CD14-positive monocyte (primary cell): ENCODE data around the gene MYL6. TPM values are rescaled to one million over a fixed set of nuclear protein-coding genes. Genes with fewer than 3 reads are reported as not detected.
A peak's percentile ranks its signal among the peaks of the same experiment; 100 is the strongest.

ENCODE experiments used
- DNase-seq, 3 donors: peaks; one replicate each; pipeline ENCODE4 v3.0.0-alpha.2; 2011 to 2022
- H2AFZ ChIP-seq: 2 replicates; pipeline ENCODE4 v1.6.0; 2012; ENCODE audit warnings: mild to moderate bottlenecking, low read depth, low read length, inconsistent platforms; ENCODE audit not compliant: insufficient read depth, poor library complexity, severe bottlenecking
- H3K27ac ChIP-seq, 2 donors: 1 replicate in 1 of 2; 2 replicates in 1 of 2; pipeline ENCODE4 v1.5.1; 2012 to 2013; ENCODE audit warnings: low read length in 2 of 2, control low read depth in 1 of 2, inconsistent platforms in 1 of 2, low read depth in 1 of 2, mild to moderate bottlenecking in 1 of 2
- H3K27me3 ChIP-seq, 2 donors: one replicate each; pipeline versions ENCODE4 v1.6.0 to v1.6.1; 2011 to 2013; ENCODE audit warnings: low read length in 2 of 2; ENCODE audit not compliant: control insufficient read depth in 2 of 2, insufficient read depth in 2 of 2
- H3K36me3 ChIP-seq, 2 donors: replicated peaks in 1 of 2; 1 replicate in 1 of 2; 2 replicates in 1 of 2; pipeline versions ENCODE4 v1.5.1 to v1.6.1; 2012 to 2013; ENCODE audit warnings: low read length in 2 of 2, control low read depth in 1 of 2, inconsistent platforms in 1 of 2, mild to moderate bottlenecking in 1 of 2; ENCODE audit not compliant: insufficient read depth in 2 of 2, control insufficient read depth in 1 of 2
- H3K4me1 ChIP-seq, 2 donors: 1 replicate in 1 of 2; 2 replicates in 1 of 2; pipeline versions ENCODE4 v1.5.1 to v1.6.1; 2012 to 2013; ENCODE audit warnings: low read length in 2 of 2, control low read depth in 1 of 2, inconsistent platforms in 1 of 2, mild to moderate bottlenecking in 1 of 2, moderate library complexity in 1 of 2; ENCODE audit not compliant: insufficient read depth in 2 of 2, control insufficient read depth in 1 of 2
- H3K4me2 ChIP-seq: replicated peaks from 2 replicates; pipeline ENCODE3; 2012; ENCODE audit warnings: low read length, moderate library complexity, mild to moderate bottlenecking; ENCODE audit not compliant: poor library complexity, severe bottlenecking; ENCODE audit errors: extremely low read depth
- H3K4me3 ChIP-seq, 3 experiments: fragments of 200-600 bp in 1 of 3; sonication (generic) in 1 of 3; replicated peaks in 1 of 3; 1 replicate in 2 of 3; 2 replicates in 1 of 3; pipeline ENCODE4 v1.5.1; 2011 to 2013; ENCODE audit warnings: low read length in 3 of 3, mild to moderate bottlenecking in 3 of 3, control low read depth in 2 of 3, low read depth in 2 of 3, inconsistent platforms in 1 of 3, moderate library complexity in 1 of 3
- H3K79me2 ChIP-seq: 2 replicates; pipeline ENCODE4 v1.6.0; 2012; ENCODE audit warnings: mild to moderate bottlenecking, control low read depth, inconsistent platforms, low read length, moderate library complexity; ENCODE audit not compliant: insufficient read depth
- H3K9ac ChIP-seq: 2 replicates; pipeline ENCODE4 v1.6.0; 2017; ENCODE audit warnings: low read length, mild to moderate bottlenecking; ENCODE audit not compliant: insufficient read depth, poor library complexity, severe bottlenecking
- H3K9me3 ChIP-seq, 2 donors: replicated peaks in 1 of 2; 1 replicate in 1 of 2; 2 replicates in 1 of 2; pipeline versions ENCODE4 v1.5.1 to v1.6.1; 2012 to 2013; ENCODE audit warnings: low read length in 2 of 2, control low read depth in 1 of 2; ENCODE audit not compliant: control insufficient read depth in 1 of 2, insufficient read depth in 1 of 2
- H4K20me1 ChIP-seq: 2 replicates; pipeline ENCODE4 v1.6.0; 2012; ENCODE audit warnings: mild to moderate bottlenecking, low read length, control low read depth, moderate library complexity; ENCODE audit not compliant: insufficient read depth
- H3K27ac Mint-ChIP-seq, 7 donors: one replicate each; pipeline ENCODE4 v1.8.0; 2020; ENCODE audit warnings: mild to moderate bottlenecking in 7 of 7, mixed read lengths in 7 of 7, moderate library complexity in 6 of 7, inconsistent platforms in 2 of 7
- H3K27me3 Mint-ChIP-seq, 3 donors: one replicate each; pipeline ENCODE4 v1.8.0; 2021 to 2022; ENCODE audit warnings: low read depth in 3 of 3, mild to moderate bottlenecking in 3 of 3, mixed read lengths in 3 of 3, moderate library complexity in 3 of 3, inconsistent platforms in 1 of 3
- H3K36me3 Mint-ChIP-seq, 2 donors: one replicate each; pipeline ENCODE4 v1.8.0; 2020; ENCODE audit warnings: mixed read lengths in 2 of 2, inconsistent platforms in 1 of 2, mild to moderate bottlenecking in 1 of 2
- H3K4me1 Mint-ChIP-seq: one replicate; pipeline ENCODE4 v1.8.0; 2020; ENCODE audit warnings: mild to moderate bottlenecking, mixed read lengths
- H3K4me3 Mint-ChIP-seq, 2 donors: one replicate each; pipeline ENCODE4 v1.8.0; 2020; ENCODE audit warnings: mild to moderate bottlenecking in 2 of 2, mixed read lengths in 2 of 2, moderate library complexity in 1 of 2
- H3K9me3 Mint-ChIP-seq, 7 donors: one replicate each; pipeline ENCODE4 v1.8.0; 2020 to 2022; ENCODE audit warnings: mixed read lengths in 7 of 7, mild to moderate bottlenecking in 6 of 7, moderate library complexity in 6 of 7, inconsistent platforms in 2 of 7
- WGBS: methylation state at CpG from one replicate; pipeline ENCODE4 v1.1.5; 2013; ENCODE audit warnings: missing lambda C conversion rate; ENCODE audit not compliant: insufficient coverage; 5-methylcytosine and 5-hydroxymethylcytosine counted together
- intact Hi-C, 2 donors: fragments of 100-400 bp; cut with micrococcal nuclease; formaldehyde crosslinking; loops; one replicate each; pipeline versions ENCODE4 v1.15.0 to v1.15.1; 2023
- polyA plus RNA-seq, 3 donors: library from polyadenylated mRNA; depleted of rRNA in 1 of 3; unstranded in 2 of 3; stranded (reverse) in 1 of 3; fragments of 300-500 nt in 2 of 3; fragments of >200 nt in 1 of 3; fragmentation: Illumina TruSeq in 2 of 3; gene quantifications; 1 replicate in 2 of 3; 2 replicates in 1 of 3; pipeline ENCODE4 v1.2.3, GENCODE V29; 2012 to 2021
- TF ChIP-seq, protein P1 (sequence below): fragments of 200-600 bp; IDR thresholded peaks from one replicate; pipeline ENCODE4 v1.8.0; 2022; ENCODE audit warnings: antibody characterized with exemption, mild to moderate bottlenecking

MYL6 gene
- polyA plus RNA-seq, 3 donors = 1,962 to 3,939 (median 3,189) TPM

DNA sequence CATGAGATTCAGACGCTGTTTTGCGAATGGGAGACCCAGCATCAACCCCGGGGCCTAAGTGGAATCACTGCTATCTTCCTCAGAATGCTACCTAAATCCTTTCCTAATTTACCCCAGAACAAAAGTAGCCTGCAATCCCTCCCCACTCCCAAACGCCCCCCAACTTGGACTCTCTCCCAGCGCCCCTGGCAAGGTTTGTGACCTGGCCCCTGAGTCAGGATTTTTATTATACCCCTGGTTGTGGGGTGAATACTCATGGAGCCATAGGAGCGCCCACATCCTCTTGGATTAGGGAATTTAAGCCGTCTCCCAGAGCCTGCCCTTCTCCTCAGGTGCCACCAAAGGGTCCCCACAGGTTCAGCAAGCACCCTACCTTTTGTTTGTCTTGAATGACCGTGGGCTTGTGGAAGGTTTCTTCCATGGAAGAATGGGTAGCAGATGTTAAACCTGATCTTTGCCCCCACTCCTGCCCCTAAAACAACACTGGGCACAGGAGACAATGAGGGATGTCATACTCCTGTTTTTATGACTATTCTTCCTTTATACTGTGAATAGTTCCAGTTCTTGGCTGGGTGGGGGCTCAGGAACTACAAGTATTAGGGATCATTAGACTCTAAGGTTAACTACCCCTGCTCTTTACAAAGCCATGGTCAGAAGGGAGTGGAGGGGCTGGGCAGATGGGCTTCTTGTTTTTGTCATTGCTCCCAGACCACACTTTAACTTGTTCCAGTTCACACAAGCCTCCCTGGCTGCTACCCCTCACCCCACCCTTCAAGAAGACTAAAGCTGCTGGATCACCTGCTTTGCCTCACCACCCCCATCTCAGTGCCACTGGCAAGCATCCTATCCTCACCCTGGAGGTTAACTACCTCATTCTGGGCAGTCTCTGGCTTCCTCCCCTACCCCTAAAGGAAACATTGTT is 5.1 kb upstream of the MYL6 start:
- H3K4me1 Mint-ChIP-seq = peaks cover 37% of the 10 kb centered on the region
- intact Hi-C loops = loop anchor here in 1 of 2 donors (5.0 kb wide), 1 partner anchor 36 kb away; the partner anchor contains the start of genes RPL41 and ZC3H10

DNA sequence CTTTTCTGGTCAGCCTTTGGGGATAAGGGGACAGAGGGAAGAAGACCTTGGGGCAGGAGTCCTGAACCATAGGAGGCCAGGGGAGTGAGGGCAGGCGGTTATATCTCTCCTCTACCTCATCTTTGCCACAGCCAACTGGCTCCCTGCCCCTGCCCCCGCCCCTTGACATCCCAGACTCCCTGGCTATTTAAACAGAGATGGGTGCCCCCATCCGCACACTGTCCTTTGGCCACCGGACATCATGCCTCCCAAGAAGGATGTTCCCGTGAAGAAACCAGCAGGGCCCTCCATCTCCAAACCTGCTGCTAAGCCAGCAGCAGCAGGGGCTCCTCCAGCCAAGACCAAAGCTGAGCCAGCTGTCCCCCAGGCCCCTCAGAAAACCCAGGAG is 4.5 kb upstream of the MYL6 start:
- H3K4me1 Mint-ChIP-seq = peaks cover 37% of the 10 kb centered on the region
- intact Hi-C loops = loop anchor here in 1 of 2 donors (5.0 kb wide), 1 partner anchor 36 kb away; the partner anchor contains the start of genes RPL41 and ZC3H10
- no peak overlapping the region for H3K4me2 ChIP-seq
- H3K36me3 ChIP-seq = no peaks in the 10 kb centered on the region
- H2AFZ ChIP-seq = no peak overlapping the region
- no peaks in the 10 kb centered on the region for H3K9me3 Mint-ChIP-seq
- H3K27me3 Mint-ChIP-seq = peaks cover 0 to 3% (median 2%) of the 10 kb centered on the region in 3 donors
- peaks cover 37 to 44% of the 10 kb centered on the region in 2 donors for H3K4me1 ChIP-seq
- 92% methylated on average over 4 of the region's 5 CpGs for WGBS
- peaks cover 7 to 10% of the 10 kb centered on the region in 2 donors for H3K36me3 Mint-ChIP-seq
- no peaks in the 10 kb centered on the region for H3K9me3 ChIP-seq
- peaks cover 16% of the 10 kb centered on the region for H3K79me2 ChIP-seq
- no peak overlapping the region for H3K4me3 Mint-ChIP-seq
- no peak for DNase-seq
- peaks cover under 1% of the 10 kb centered on the region for H4K20me1 ChIP-seq
- TF ChIP-seq, protein P1, sequence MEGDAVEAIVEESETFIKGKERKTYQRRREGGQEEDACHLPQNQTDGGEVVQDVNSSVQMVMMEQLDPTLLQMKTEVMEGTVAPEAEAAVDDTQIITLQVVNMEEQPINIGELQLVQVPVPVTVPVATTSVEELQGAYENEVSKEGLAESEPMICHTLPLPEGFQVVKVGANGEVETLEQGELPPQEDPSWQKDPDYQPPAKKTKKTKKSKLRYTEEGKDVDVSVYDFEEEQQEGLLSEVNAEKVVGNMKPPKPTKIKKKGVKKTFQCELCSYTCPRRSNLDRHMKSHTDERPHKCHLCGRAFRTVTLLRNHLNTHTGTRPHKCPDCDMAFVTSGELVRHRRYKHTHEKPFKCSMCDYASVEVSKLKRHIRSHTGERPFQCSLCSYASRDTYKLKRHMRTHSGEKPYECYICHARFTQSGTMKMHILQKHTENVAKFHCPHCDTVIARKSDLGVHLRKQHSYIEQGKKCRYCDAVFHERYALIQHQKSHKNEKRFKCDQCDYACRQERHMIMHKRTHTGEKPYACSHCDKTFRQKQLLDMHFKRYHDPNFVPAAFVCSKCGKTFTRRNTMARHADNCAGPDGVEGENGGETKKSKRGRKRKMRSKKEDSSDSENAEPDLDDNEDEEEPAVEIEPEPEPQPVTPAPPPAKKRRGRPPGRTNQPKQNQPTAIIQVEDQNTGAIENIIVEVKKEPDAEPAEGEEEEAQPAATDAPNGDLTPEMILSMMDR = no peak
- H3K27me3 ChIP-seq = no peaks in the 10 kb centered on the region
- no peak overlapping the region for H3K9ac ChIP-seq
- H3K27ac ChIP-seq = no peak overlapping the region
- H3K27ac Mint-ChIP-seq = peak overlapping the region in 2 of 7 donors; percentile 15 to 59
- no peak overlapping the region for H3K4me3 ChIP-seq

More for the DNA sequence above, 5.1 kb upstream of the MYL6 start:
- no peak for DNase-seq
- Histone ChIP-seq H3K9me3 (no peaks in the 10 kb centered on the region), H3K79me2 (peaks cover 10% of the 10 kb centered on the region), H3K4me2 (peak overlapping the region; percentile 74), H3K4me3 (peak overlapping the region; percentile 20 to 83 (median 68)), H3K27me3 (no peaks in the 10 kb centered on the region), H2AFZ (peak overlapping the region; percentile 84), H3K27ac (peak overlapping the region in 1 of 2 donors; percentile 90), H4K20me1 (no peaks in the 10 kb centered on the region), H3K36me3 (no peaks in the 10 kb centered on the region), H3K4me1 (peaks cover 37 to 43% of the 10 kb centered on the region in 2 donors), H3K9ac (no peak overlapping the region)
- TF ChIP-seq, protein P1 = no peak
- peaks cover 7 to 10% of the 10 kb centered on the region in 2 donors for H3K36me3 Mint-ChIP-seq
- H3K27me3 Mint-ChIP-seq = peaks cover 0 to 3% (median 2%) of the 10 kb centered on the region in 3 donors
- peak overlapping the region; percentile 85 to 91 for H3K4me3 Mint-ChIP-seq
- peak overlapping the region; percentile 63 to 97 (median 96) for H3K27ac Mint-ChIP-seq
- H3K9me3 Mint-ChIP-seq = no peaks in the 10 kb centered on the region
- 29% methylated on average over 1 of the region's 8 CpGs for WGBS
